Right renal cortex interstitium (tissue), 3 donors: ENCODE data around the gene HOXC13. TPM values are rescaled to one million over a fixed set of nuclear protein-coding genes. Genes with fewer than 3 reads are reported as not detected.

ENCODE experiments used
- DNase-seq, 3 donors: peaks; one replicate each; pipeline ENCODE4 v3.0.0-alpha.2; 2013; ENCODE audit warnings: low read depth in 3 of 3, low spot score in 2 of 3
- polyA plus RNA-seq, 3 donors: library from polyadenylated mRNA; unstranded; fragments of 120-200 nt; gene quantifications; one replicate each; pipeline ENCODE4 v1.2.1, GENCODE V29; 2013; ENCODE audit not compliant: insufficient read length in 3 of 3

HOXC13 gene
- polyA plus RNA-seq, 3 donors, result not detected

- no peak for DNase-seq
Measured at GRCh38 chr12:53953831-53954693, 15.4 kb downstream of the HOXC13 start.

GRCh38 chr12:53954694-53955035 is 16.0 kb downstream of the HOXC13 start, which contains the start of gene HOXC12:
Gene HOXC12 (plus strand): TSS chr12:53954903. CDS start chr12:53954930, 27 bp downstream.
- DNase-seq, result no peak

DNA sequence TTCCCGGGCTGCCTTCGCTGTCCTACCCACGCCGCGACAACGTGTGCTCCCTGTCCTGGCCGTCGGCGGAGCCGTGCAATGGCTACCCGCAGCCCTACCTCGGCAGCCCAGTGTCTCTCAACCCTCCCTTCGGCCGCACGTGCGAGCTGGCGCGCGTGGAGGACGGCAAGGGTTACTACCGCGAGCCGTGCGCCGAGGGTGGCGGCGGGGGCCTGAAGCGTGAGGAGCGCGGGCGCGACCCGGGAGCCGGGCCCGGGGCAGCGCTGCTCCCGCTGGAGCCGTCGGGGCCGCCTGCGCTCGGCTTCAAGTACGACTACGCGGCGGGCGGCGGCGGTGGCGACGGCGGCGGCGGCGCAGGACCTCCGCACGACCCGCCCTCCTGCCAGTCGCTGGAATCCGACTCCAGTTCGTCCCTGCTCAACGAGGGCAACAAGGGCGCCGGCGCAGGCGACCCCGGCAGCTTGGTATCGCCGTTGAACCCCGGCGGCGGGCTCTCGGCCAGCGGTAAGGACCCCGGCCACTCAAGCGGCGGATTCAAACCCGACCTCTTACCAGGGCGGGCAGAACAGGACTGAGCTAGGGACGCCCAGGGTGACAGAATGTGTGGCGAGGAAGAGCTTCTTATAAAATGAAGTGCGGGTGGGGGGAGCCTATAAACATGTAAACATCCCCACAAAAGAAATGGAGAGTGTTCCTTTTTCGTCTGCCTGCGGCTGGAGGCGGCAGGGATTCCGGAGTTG is 16.6 kb downstream of the HOXC13 start:
- no peak for DNase-seq

DNA sequence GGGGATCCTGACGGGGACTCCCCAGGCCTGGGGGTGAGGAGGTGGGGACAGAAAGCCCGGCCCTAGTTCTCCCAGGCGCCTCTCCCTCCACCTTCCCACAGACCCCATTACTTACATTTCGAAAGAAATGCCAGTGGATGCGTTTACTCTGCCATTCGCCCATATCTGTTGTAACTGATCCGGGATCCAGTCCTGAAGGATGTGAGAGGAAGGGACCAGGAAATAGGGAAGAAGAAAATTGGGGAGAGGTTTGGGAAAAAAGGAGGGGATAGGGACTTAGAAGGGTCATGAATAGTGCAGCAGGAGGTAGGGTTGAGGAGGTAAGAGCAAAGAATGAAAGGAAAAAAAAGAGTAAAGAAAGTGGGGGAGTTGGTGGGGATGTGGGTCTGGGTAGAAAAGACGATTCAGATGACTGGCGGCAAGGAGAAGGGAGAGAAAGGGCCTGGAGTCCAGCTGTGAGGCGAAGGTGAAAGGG is 17.2 kb downstream of the HOXC13 start:
- DNase-seq, result no peak

- no peak for DNase-seq
Measured at GRCh38 chr12:53956251-53956887, 17.7 kb downstream of the HOXC13 start.

GRCh38 chr12:53956914-53957536 is 18.4 kb downstream of the HOXC13 start:
- DNase-seq, result no peak

- no peak for DNase-seq
Measured at GRCh38 chr12:53958128-53958527, 19.5 kb downstream of the HOXC13 start.

- no peak for DNase-seq
Measured at GRCh38 chr12:53959314-53959713, 20.7 kb downstream of the HOXC13 start.

DNA sequence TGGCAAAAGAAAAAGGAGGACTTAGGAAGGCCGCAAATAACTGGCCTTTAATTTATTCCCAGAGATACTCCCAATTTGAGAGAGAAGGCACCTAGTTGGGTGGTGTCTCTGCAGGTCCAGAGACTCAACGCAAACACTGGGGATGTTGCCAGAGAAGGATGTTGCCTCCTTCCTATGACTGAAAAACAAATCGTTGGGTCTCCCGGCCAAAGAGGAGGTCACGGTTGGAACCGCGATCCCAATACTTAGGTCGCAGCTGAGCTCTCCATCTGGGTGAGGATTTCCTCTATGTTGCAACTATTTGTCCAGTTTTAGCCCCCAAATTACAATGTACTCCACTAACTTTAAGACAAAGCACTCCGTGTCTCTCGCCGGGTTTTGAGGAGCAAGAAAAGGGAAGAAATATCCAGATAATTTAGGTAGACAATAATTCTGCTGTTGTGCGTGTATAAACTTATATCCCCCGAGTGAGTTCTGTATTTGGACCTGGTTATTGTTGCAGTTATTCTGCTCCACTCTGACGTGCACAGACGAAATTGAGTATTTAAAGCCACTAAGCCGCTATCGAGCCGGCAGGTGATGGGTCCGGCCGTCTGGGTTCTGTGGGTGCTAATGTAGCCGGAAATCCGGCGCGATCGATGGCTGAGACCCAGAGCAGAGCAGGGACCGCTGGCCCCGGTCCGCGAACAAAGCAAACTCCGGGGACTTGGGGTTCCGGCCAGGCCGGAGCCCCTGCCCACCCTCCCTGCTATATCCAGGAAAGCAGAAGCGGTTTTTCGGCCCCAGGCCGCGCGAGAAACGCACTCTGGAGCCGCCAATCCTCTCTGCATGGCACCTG is 21.8 kb downstream of the HOXC13 start:
- no peak for DNase-seq

DNA sequence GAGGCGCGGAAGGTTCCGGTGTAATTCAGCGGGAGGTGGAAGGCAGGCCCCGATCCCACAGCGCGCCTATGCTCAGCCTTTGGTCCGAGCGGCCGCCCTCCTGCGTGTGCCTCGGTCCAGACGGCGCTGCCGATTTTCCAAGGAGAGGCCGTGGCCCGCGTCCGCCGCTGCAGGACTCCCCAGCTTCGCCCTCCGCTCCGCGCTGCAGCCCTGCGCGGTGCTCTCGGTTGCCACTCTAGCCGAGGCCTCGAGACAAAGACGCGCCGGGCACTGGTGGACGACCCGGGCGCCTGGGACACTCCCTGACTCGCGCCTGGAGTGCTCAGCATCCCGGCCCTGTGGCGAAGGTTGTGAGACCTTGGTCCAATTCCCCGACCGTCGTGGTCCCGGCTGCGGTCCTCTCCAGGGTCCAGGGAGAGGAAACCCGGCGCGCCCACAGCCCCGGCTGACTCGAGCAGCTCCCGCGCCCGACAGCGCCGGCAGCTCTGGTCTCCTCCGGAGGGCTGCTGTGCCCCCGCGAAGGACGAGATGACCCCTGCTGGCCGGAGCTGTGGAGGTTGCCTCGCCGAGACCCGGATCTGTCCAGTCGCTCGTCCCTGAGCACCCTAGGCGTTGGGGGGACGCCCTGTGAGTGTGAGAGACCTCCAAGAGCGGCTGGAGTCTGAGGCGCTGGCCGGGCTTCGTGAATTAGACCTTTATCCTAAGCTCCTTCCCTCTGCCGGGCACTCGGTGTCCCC is 22.6 kb downstream of the HOXC13 start:
- no peak for DNase-seq

GRCh38 chr12:53963005-53963404 is 24.4 kb downstream of the HOXC13 start:
- no peak for DNase-seq

DNA sequence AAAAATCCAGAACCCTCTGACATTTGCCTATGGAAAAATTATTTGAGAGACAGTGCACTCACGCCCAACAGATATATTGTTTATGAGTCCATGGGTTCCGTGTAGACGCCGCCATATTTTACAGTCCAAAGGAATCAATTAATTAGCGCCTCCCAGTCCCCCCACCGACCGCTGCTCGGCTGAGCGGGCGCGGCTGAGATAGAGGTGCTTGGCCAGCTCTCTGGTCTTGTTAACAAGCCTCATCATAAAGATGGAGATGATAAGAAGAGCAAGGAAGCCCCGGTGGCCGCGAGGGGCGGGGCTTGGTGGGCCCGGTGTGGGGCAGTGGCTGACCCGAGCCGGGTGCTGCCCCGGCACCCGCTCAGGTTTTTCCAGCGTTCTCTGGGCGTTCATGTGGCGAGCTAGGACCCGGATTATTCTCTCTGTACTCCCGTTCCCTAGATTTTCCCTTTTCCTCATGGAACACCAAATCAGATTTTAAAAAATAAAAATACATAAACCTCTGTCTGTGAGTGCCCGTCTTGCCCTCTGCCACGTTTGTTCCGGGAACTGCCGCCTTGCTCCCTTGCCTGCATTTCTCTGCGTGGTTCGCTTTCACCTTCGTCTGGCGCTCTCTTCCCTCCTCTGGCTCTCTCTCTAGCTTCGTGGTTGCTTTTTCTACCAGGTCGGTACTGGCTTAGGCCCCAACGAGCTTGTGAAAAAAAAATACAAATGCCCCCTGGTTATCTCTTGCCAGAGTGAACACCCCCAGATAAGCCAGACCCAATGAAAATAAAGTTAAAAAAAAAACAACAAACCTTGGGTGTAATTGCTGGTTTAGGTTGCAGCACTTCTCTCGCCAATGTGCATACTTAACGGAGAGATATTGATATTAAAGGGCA is 25.0 kb downstream of the HOXC13 start:
- no peak for DNase-seq

DNA sequence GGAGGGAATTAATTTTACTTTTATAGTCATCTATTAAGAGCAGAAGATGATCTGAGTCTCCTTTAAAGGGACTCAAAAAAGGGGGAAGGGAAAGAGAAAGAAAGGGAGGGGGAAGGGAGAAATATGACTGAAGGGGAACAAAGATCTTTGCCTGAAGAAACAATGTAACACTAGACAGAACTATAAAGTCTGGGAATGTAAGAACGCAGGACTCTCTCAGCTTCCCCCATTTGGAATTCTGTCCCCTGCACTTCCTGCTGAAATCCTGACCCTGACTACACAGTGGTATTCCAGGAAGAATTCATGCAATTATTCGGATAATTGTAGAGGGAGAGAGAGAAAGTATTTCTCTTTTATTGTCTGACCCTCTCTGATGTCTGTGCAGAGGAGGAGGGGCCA is 25.7 kb downstream of the HOXC13 start:
- no peak for DNase-seq

GRCh38 chr12:53965281-53966084 is 26.9 kb downstream of the HOXC13 start:
- DNase-seq, result no peak

- no peak for DNase-seq
Measured at GRCh38 chr12:53966085-53966384, 27.4 kb downstream of the HOXC13 start.

DNA sequence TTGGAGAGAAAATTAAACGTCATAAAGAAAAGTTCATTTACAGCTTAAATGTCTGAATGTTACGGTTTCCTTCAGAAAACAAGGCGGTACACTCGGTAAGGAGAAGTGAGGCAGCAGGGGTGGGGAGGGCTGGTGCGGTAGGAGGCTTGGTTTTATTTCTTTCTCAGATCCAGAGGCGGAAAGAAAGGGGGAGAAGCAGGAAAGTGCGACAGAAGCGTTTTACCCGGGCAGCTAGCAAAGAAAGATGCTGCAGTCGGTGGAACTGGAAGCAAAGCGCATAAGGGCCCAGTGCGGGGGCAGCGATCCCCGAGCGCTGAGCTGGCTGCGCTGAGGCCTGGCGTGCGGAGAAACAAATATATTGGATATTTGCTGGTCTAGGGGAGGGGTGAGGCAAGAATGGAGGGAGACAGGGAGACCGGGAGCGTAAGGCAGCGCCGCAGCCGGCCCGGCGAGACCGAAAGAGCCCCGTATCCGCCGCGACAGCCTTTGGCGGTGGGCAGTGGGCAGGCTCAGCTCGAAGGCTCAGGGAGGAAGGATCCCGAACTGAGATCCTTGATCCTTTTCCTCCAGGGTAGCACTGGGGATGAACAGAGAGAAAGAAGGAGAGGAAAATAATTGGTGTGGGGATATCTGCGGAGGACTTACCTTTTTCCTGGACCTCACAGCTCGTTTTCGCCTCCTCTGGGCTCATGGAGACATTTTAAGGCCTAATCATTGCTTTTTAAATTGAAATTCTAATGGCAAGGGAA is 27.9 kb downstream of the HOXC13 start:
- DNase-seq, result no peak

- DNase-seq, result no peak
Measured at GRCh38 chr12:53967421-53967925, 28.8 kb downstream of the HOXC13 start.
